Amygdala (tissue), 56 donors: Measurements from ENCODE around the gene OR6P1.

Source experiments
- DNase-seq, 56 donors: peaks; one replicate each; lab custom pipeline; 2025; lab: John Stamatoyannopoulos, UW

The OR6P1 gene

GRCh38 chr1:158570480-158570879 is at the start of gene OR6P1:
TSS of gene OR6P1 (minus strand) at chr1:158570580. CDS start at chr1:158563604, 6,976 bp downstream.
- no peak for DNase-seq

GRCh38 chr1:158613764-158614163 is 43.4 kb upstream of the OR6P1 start:
- no peak for DNase-seq

GRCh38 chr1:158611916-158612315 is 41.5 kb upstream of the OR6P1 start:
- DNase-seq = no peak

- no peak for DNase-seq
Observed at GRCh38 chr1:158607296-158607695, 36.9 kb upstream of the OR6P1 start.

- DNase-seq = no peak
Observed at GRCh38 chr1:158604968-158605367, 34.6 kb upstream of the OR6P1 start, which contains the start of gene OR10Z1. TSS of gene OR10Z1 (plus strand) at chr1:158605268. CDS start at chr1:158606439, 1,171 bp downstream.

- DNase-seq = no peak
Observed at GRCh38 chr1:158600735-158601134, 30.4 kb upstream of the OR6P1 start.

GRCh38 chr1:158586942-158587341 is 16.6 kb upstream of the OR6P1 start:
- no peak for DNase-seq

- DNase-seq = no peak
Observed at GRCh38 chr1:158583962-158584361, 13.6 kb upstream of the OR6P1 start.

- no peak for DNase-seq
Observed at GRCh38 chr1:158579733-158580132, 9.4 kb upstream of the OR6P1 start, which contains the start of gene OR10X1. TSS of gene OR10X1 (minus strand) at chr1:158579899. CDS start at chr1:158579899, 0 bp downstream.

GRCh38 chr1:158577561-158577960 is 7.2 kb upstream of the OR6P1 start:
- DNase-seq = no peak

- no peak for DNase-seq
Observed at GRCh38 chr1:158572226-158572625, 1.8 kb upstream of the OR6P1 start.

GRCh38 chr1:158564608-158565007 is 5.8 kb downstream of the OR6P1 start:
- DNase-seq = no peak

- DNase-seq = no peak
Observed at GRCh38 chr1:158563853-158564252, 6.5 kb downstream of the OR6P1 start.

- no peak for DNase-seq
Observed at GRCh38 chr1:158559696-158560095, 10.7 kb downstream of the OR6P1 start.

GRCh38 chr1:158554352-158554751 is 16.0 kb downstream of the OR6P1 start, which contains the start of gene OR6Y1:
TSS of gene OR6Y1 (minus strand) at chr1:158554405. CDS start at chr1:158548105, 6,300 bp downstream.
- no peak for DNase-seq

- DNase-seq = no peak
Observed at GRCh38 chr1:158552296-158552695, 18.1 kb downstream of the OR6P1 start.

GRCh38 chr1:158547533-158547932 is 22.8 kb downstream of the OR6P1 start:
- DNase-seq = no peak

GRCh38 chr1:158537609-158538008 is 32.8 kb downstream of the OR6P1 start:
- DNase-seq = no peak

GRCh38 chr1:158534496-158534895 is 35.9 kb downstream of the OR6P1 start:
- DNase-seq = no peak

GRCh38 chr1:158527190-158527815 is 43.1 kb downstream of the OR6P1 start:
- DNase-seq = peak in 1 of 56 donors; percentile 8

GRCh38 chr1:158521666-158522058 is 48.7 kb downstream of the OR6P1 start:
- DNase-seq = no peak

- DNase-seq = no peak
Observed at GRCh38 chr1:158520955-158521665, 49.3 kb downstream of the OR6P1 start.
